Neuron (in vitro differentiated cells): Measurements from ENCODE around the gene GFPT2.

ENCODE experiments used
- H2AFZ ChIP-seq: one replicate; pipeline ENCODE4 v1.6.1; 2013; ENCODE audit warnings: low read depth, mild to moderate bottlenecking, inconsistent platforms, low read length, moderate library complexity
- H3K27me3 ChIP-seq: one replicate; pipeline ENCODE4 v1.6.1; 2013; ENCODE audit warnings: low read length; ENCODE audit not compliant: insufficient read depth
- H3K36me3 ChIP-seq: one replicate; pipeline ENCODE4 v1.6.1; 2013; ENCODE audit warnings: low read length; ENCODE audit not compliant: insufficient read depth
- H3K4me1 ChIP-seq: one replicate; pipeline ENCODE4 v1.6.1; 2013; ENCODE audit warnings: low read length; ENCODE audit not compliant: insufficient read depth
- H3K4me3 ChIP-seq: 2 replicates; pipeline ENCODE4 v1.5.1; 2013; ENCODE audit warnings: mild to moderate bottlenecking, low read length, moderate library complexity
- H3K9me3 ChIP-seq: one replicate; pipeline ENCODE4 v1.6.1; 2013; ENCODE audit warnings: low read length

The GFPT2 gene

DNA sequence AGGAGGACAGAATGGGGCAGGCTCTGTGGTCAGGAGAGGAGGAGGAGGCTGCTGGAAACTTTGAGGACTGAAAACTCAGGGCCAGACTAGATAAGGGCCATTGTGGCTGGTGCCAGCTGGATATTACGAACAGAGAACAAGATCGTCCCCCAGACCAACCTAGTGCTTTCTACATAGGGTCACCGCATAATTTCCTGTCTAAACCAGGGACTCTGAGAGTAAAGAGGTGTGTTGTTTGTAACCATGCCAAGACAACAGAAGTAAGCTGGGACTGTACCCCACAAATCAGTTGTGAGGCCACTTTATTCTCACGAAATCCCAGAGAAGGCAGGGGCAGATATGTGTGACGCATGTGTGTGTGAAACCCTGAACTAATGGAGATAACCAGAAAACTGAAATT is 20.3 kb upstream of the GFPT2 start:
- no peak overlapping the region for H3K4me3 ChIP-seq
- no peaks in the 10 kb centered on the region for H3K27me3 ChIP-seq
- no peaks in the 10 kb centered on the region for H3K9me3 ChIP-seq
- no peaks in the 10 kb centered on the region for H3K36me3 ChIP-seq
- no peak overlapping the region for H2AFZ ChIP-seq
- no peaks in the 10 kb centered on the region for H3K4me1 ChIP-seq

DNA sequence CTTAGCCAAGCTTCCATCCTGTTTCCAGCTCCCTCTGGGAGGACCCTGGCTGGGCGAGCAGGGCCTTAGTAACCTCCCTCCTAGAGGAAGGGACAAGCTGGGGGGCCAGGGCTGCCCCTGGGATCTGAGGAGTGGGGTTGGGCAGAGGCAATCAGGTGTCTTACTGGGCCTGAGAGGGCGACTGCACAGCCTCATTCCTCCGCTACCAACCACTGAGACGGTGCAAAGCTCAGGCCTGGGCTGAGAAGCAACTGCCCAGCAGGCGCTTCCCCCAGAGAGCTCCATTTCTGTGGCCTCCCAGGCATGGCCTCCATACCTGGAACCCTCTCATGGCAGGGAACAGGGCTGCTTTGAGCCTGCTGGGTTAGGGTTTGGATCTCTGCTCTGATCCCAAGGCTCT is 18.8 kb upstream of the GFPT2 start:
- Histone ChIP-seq H3K4me1 (no peaks in the 10 kb centered on the region), H3K9me3 (no peaks in the 10 kb centered on the region), H3K27me3 (no peaks in the 10 kb centered on the region), H2AFZ (no peak overlapping the region), H3K4me3 (no peak overlapping the region), H3K36me3 (no peaks in the 10 kb centered on the region)

DNA sequence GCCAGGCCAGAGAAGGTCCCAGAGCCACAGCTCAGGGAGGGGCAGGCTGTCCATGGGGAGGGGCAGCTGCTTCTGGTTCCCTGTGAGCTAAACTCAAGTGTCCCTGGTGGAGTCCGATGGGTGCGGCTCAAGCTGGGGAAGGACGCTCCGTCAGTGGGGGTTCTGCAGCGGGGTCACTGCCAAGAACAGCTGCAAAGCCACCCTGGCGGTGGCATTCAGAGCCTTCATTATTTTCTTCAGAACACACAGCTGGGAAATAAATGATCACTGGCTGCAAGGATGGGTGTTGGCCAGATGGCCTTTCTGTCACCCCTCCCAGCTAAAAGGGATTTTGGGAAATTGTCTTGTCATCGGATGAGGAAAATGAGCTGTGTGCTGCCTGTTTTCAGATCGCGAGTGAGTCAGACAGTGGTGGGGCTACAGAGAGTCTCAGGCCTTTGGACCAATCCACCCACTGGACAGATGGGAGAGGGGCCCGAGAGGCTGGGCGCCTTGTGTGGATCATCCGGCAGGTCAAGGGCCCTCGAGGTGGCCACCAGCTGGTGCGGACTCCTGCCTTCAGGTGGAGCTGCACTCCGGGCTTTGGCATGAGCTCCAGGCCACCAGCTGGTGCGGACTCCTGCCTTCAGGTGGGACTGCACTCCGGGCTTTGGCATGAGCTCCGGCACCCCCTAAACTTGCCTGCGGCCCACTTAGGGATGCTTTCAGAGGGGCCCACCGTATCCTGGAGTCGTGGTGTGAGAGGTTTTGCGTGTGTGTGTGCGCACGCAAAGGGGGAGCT is 17.9 kb upstream of the GFPT2 start:
- Histone ChIP-seq H3K4me3 (no peak overlapping the region), H3K27me3 (no peaks in the 10 kb centered on the region), H3K36me3 (no peaks in the 10 kb centered on the region), H3K4me1 (no peaks in the 10 kb centered on the region), H2AFZ (no peak overlapping the region), H3K9me3 (no peaks in the 10 kb centered on the region)

DNA sequence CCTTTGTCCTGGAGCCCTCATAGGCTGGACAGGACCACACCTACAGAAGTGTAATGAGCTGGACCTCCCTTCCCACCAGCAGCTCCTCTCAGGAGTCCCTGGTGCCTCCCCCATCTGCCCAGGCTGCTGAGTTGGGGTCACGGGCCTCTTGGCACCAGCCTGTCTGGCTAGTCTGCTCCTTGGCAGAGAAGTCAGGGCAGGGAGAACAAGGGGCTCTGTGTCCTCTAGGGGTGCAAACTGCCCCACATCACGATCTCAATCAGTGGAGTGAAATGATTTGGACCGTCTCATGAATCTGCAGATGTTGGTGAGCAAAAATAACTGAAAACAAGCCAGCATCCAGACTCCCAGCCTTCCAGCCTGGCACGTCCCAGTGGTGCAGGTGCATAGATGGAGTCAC is 14.9 kb upstream of the GFPT2 start:
- Histone ChIP-seq H3K4me1 (no peaks in the 10 kb centered on the region), H3K9me3 (no peaks in the 10 kb centered on the region), H3K27me3 (no peaks in the 10 kb centered on the region), H3K4me3 (no peak overlapping the region), H2AFZ (no peak overlapping the region), H3K36me3 (no peaks in the 10 kb centered on the region)

DNA sequence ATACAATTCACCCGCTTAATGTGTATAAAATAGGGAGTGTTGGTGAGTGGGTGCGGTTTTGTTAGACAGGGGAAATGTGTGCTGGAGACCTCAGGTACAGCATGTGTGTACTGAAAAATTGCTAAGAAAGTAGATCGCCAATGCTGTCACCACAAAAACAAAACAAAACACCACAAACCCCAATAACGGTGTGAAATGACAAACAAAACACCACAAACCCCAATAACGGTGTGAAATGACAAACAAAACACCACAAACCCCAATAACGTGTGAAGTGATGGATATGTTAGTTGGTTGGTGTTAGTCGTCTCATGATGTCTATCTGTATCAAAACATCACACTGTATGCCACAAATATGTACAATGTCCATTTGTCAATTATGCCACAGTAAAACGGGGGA is 14.2 kb upstream of the GFPT2 start:
- no peaks in the 10 kb centered on the region for H3K27me3 ChIP-seq
- H2AFZ ChIP-seq: no peak overlapping the region
- H3K4me1 ChIP-seq: no peaks in the 10 kb centered on the region
- no peaks in the 10 kb centered on the region for H3K36me3 ChIP-seq
- no peaks in the 10 kb centered on the region for H3K9me3 ChIP-seq
- no peak overlapping the region for H3K4me3 ChIP-seq

DNA sequence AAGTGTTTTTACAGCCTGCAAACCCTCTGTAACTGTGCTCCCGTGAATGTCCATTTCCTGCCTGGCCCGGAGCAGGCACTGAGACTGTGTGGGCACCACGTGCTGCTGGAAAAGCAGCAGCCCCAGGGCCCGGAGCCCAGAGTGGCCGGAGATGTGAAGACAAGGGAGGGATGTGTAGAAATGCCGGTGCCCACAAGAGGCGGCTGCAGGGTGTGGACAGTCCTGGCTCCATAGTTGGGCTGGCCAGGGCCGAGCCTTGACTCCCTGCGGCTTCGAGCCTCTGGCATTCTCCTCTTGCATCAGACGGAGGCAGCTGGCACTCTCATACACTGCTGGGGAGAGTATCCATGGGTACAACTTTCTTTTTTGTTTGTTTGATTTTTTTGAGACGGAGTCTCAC is 13.2 kb upstream of the GFPT2 start:
- Histone ChIP-seq H2AFZ (no peak overlapping the region), H3K9me3 (no peaks in the 10 kb centered on the region), H3K27me3 (no peaks in the 10 kb centered on the region), H3K36me3 (no peaks in the 10 kb centered on the region), H3K4me1 (no peaks in the 10 kb centered on the region), H3K4me3 (no peak overlapping the region)

DNA sequence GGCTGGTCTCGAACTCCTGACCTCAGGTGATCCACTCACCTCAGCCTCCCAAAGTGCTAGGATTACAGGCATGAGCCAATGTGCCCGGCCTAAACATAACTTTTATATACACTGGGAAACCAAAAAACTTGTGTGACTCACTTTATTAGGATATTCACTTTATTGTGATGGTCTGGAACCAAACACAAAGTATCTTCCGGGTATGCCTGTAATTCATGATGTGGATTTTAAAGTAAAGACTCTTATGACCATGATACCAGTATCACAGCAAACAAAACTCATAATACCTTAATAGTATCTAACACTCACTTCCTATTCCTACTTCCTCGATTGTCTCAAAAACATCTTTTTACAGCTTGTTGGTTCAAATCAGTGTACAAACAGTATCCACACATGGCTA is 12.7 kb upstream of the GFPT2 start:
- Histone ChIP-seq H2AFZ (no peak overlapping the region), H3K36me3 (no peaks in the 10 kb centered on the region), H3K4me1 (no peaks in the 10 kb centered on the region), H3K4me3 (no peak overlapping the region), H3K9me3 (no peaks in the 10 kb centered on the region), H3K27me3 (no peaks in the 10 kb centered on the region)

DNA sequence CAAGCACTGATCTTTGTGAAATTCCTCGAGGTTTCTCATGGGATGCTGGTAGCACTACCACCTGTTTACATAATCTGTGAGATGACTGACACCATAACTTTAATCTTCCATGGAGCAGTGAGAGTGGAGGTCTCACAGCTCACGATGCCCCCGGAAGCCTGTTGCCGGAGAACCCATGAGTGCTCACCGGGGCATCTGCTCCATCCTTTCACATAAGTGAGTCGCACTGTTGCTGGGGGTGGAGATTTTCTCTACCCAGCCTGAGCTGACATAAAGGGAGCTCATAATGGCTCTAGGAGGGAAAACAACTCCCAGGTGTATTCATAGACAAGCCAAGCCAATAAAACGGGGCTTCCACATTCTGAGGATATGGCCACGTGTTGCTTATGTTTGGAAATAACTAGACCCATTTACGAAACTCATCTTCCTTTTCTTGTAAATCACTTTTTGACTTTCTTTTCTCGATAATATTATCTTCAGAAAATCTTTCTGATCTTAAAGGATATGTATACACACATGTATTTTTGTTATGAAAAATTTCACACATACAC is 11.2 kb upstream of the GFPT2 start:
- Histone ChIP-seq H3K36me3 (no peaks in the 10 kb centered on the region), H3K4me1 (no peaks in the 10 kb centered on the region), H3K27me3 (no peaks in the 10 kb centered on the region), H2AFZ (no peak overlapping the region), H3K9me3 (no peaks in the 10 kb centered on the region), H3K4me3 (no peak overlapping the region)

DNA sequence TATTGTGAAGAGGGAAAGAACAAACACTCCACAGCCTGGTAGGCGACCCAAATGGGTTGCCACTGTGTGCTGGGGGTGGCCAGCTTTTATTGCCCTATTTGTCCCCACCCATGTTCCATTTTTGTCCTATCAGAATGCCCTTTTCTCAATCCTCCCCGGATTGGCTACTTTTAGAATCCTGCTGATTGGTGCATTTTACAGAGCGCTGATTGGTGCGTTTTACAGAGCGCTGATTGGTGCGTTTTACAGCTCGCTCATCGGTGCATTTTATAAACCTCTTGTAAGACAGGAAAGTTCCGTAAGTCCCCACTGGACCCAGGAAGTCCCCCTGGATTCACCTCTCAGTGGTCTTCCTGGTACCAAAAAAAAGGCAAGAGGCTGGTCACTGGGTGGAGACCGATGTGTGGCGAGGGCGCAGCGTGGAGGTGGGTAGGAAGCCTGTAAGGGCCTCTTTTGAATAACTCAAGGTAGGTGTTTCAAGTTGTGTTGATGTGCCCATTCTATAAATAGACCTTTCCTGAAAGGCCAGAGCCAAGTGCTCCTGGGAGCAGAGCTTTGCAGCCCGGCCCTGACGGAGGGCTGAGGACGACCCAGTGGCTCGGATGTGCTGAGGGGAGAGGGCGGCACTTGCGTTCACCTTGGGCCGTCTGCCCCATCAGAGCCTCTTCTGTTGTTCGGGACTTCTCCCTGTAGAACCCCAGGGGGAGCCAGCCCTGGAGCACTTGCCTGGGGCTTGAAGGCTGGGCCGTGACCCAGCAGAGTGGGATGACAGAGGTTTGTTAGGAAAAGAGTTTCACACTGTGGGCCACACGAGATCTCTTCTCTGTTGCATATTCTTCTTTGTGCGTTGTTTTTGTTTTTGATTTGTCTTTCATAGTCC is 7.2 kb upstream of the GFPT2 start:
- Histone ChIP-seq H3K27me3 (peaks cover 18% of the 10 kb centered on the region), H3K4me1 (no peaks in the 10 kb centered on the region), H3K9me3 (peaks cover 5% of the 10 kb centered on the region), H3K4me3 (no peak overlapping the region), H3K36me3 (no peaks in the 10 kb centered on the region), H2AFZ (no peak overlapping the region)

DNA sequence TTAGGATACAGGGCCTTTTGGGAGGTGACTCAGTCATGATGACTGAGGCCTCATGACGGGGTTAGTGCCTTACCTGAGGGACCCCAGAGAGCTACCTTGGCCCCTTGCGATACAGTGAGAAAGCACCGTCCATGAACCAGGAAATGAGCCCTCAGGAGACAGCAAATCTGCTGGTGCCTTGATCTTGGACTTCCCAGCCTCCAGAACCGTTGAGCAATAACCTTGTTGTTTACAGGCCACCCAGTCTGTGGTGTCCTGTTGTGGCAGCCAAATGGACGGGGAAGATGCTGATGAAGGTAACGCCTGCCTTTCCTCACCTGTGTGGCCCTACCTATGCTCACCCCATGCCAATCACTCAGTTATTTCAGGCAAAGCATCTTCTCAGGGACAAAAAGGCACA is 5.6 kb upstream of the GFPT2 start:
- Histone ChIP-seq H3K4me3 (no peak overlapping the region), H3K9me3 (peaks cover 5% of the 10 kb centered on the region), H3K27me3 (peaks cover 32% of the 10 kb centered on the region), H3K36me3 (no peaks in the 10 kb centered on the region), H2AFZ (no peak overlapping the region), H3K4me1 (peaks cover 6% of the 10 kb centered on the region)

DNA sequence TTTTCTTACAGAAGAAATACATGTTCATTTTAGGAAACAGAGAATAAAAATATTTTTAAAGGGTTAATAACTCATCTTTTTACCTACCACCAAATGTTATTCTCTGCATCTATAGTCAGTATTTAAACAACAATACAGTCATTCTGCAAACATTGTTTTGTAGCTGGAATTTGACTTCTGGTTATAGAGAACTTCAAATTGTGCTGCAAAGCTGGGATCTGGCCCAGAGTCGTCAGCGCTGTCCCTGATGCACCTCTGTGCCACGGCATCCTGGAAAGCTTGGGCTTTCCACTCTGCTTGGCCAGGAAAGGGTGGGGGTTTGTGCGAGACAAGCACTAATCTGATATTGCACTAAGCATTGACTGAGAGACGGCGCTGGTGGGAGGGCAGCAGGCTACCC is 5.0 kb upstream of the GFPT2 start:
- no peak overlapping the region for H3K4me3 ChIP-seq
- H2AFZ ChIP-seq: no peak overlapping the region
- peaks cover 33% of the 10 kb centered on the region for H3K27me3 ChIP-seq
- peaks cover 8% of the 10 kb centered on the region for H3K4me1 ChIP-seq
- no peaks in the 10 kb centered on the region for H3K36me3 ChIP-seq
- H3K9me3 ChIP-seq: peaks cover 5% of the 10 kb centered on the region

DNA sequence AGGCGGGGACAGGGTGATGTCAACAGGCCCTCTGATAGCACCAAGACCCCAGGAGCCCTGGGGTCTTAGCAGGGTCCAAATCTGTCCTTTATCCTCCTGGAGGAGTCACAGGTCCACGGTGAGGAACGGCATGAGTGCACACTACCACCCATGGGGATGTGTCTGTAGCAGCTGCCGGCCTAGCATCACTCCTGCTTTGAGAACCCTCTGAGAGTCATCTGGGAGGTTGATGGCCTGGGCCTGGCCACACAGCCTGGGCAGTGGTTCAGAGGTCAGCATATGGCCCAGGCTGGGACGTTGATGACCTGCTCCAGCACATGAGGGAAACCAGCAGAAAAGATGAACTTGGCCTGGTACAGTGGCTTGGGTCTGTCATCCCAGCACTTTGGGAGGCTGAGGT is 1.8 kb upstream of the GFPT2 start:
- Histone ChIP-seq H3K9me3 (peaks cover 5% of the 10 kb centered on the region), H3K27me3 (peaks cover 33% of the 10 kb centered on the region), H3K36me3 (no peaks in the 10 kb centered on the region), H2AFZ (no peak overlapping the region), H3K4me1 (peaks cover 8% of the 10 kb centered on the region), H3K4me3 (no peak overlapping the region)

DNA sequence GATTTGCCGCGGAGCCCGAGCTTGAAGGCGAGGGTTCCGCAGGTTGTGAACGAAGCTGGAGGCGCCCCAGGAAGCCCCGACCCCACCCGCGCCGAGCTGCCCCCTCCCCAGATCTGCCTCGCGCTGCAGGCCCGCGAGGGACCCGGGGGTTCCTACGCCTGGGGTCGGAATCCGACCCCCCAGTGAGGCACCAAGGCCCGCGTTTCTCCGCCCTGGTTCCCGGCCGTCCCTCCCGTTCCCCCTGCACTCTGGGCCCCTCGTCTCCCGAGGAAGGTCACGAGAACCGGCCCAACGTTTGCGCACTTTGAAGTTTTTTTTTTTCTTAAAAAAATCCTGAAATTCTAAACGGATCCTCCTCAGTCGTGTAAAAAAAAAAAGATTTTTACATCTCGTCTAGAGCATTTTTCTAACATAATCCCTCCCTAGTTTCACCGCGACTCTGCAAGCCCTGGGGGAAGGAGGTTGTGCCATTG is 880 bp upstream of the GFPT2 start:
- Histone ChIP-seq H3K4me3 (peak overlapping the region; percentile 60), H2AFZ (peak overlapping the region; percentile 87), H3K27me3 (peaks cover 33% of the 10 kb centered on the region), H3K9me3 (peaks cover 5% of the 10 kb centered on the region), H3K36me3 (no peaks in the 10 kb centered on the region), H3K4me1 (peaks cover 8% of the 10 kb centered on the region)
